CD4-positive, alpha-beta T cell (primary cell): ENCODE results near the gene IFNL2. TPM values are rescaled to one million over a fixed set of nuclear protein-coding genes. Genes with fewer than 3 reads are reported as not detected.

Experiments used
- ATAC-seq: fragments of 200-7000 bp; cut with Tn5 transposase; one replicate; pipeline ENCODE4 v1.10.0; 2022; ENCODE audit warnings: mild to moderate bottlenecking; ENCODE audit not compliant: poor library complexity
- CTCF ChIA-PET: fragments of 350-600 bp; sonication (Branson Sonifier 250); formaldehyde crosslinking; loops from one replicate; lab custom pipeline; 2021; ENCODE audit warnings: antibody characterized with exemption, inconsistent platforms; lab: Charles Lee
- POLR2A ChIA-PET: fragments of 350-600 bp; sonication (Branson Sonifier 250); formaldehyde crosslinking; loops from one replicate; lab custom pipeline; 2021; ENCODE audit warnings: antibody characterized with exemption, inconsistent platforms; lab: Charles Lee
- DNase-seq, 14 experiments: peaks; one replicate each; pipeline ENCODE4 v3.0.0-alpha.2; 2013 to 2020; ENCODE audit warnings: mixed read lengths in 2 of 14
- H3K27ac ChIP-seq, 2 donors: one replicate each; pipeline versions ENCODE4 v1.5.1 to v1.7.0; 2013; ENCODE audit warnings: low read length in 2 of 2, low read depth in 1 of 2, mild to moderate bottlenecking in 1 of 2
- H3K27me3 ChIP-seq, 2 experiments: 1 replicate in 1 of 2; 2 replicates in 1 of 2; pipeline versions ENCODE4 v1.6.1 to v1.7.0; 2013; ENCODE audit warnings: low read length in 2 of 2, control low read depth in 1 of 2, mild to moderate bottlenecking in 1 of 2, moderate library complexity in 1 of 2; ENCODE audit not compliant: insufficient read depth in 2 of 2, control insufficient read depth in 1 of 2
- H3K36me3 ChIP-seq: one replicate; pipeline ENCODE4 v1.6.1; 2013; ENCODE audit warnings: low read length, control low read depth; ENCODE audit not compliant: insufficient read depth
- H3K4me1 ChIP-seq: one replicate; pipeline ENCODE4 v1.6.1; 2013; ENCODE audit warnings: low read length, control low read depth; ENCODE audit not compliant: insufficient read depth
- H3K4me3 ChIP-seq: one replicate; pipeline ENCODE4 v1.5.1; 2013; ENCODE audit warnings: mild to moderate bottlenecking, low read length, moderate library complexity
- H3K9me3 ChIP-seq, 2 experiments: 1 replicate in 1 of 2; 2 replicates in 1 of 2; pipeline versions ENCODE4 v1.6.1 to v1.7.0; 2013; ENCODE audit warnings: low read length in 2 of 2, mild to moderate bottlenecking in 2 of 2, control low read depth in 1 of 2, moderate library complexity in 1 of 2; ENCODE audit not compliant: control insufficient read depth in 1 of 2, insufficient read depth in 1 of 2
- H3K27ac Mint-ChIP-seq: one replicate; pipeline ENCODE4 v1.8.0; 2020; ENCODE audit warnings: mixed read lengths
- H3K27me3 Mint-ChIP-seq: one replicate; pipeline ENCODE4 v1.8.0; 2021; ENCODE audit warnings: mixed read lengths
- H3K36me3 Mint-ChIP-seq: one replicate; pipeline ENCODE4 v1.8.0; 2021; ENCODE audit warnings: low read depth, mixed read lengths
- H3K4me1 Mint-ChIP-seq: one replicate; pipeline ENCODE4 v1.8.0; 2021; ENCODE audit warnings: low read depth, mixed read lengths
- H3K4me3 Mint-ChIP-seq: one replicate; pipeline ENCODE4 v1.8.0; 2020; ENCODE audit warnings: mild to moderate bottlenecking, mixed read lengths
- H3K9me3 Mint-ChIP-seq: one replicate; pipeline ENCODE4 v1.8.0; 2020; ENCODE audit warnings: mixed read lengths
- CTCF ChIP-seq: fragments of 200-600 bp; IDR thresholded peaks from one replicate; pipeline ENCODE4 v1.8.0; 2022; ENCODE audit warnings: antibody characterized with exemption, mild to moderate bottlenecking
- intact Hi-C, 2 experiments: fragments of 100-400 bp; cut with DNase I in 1 of 2; cut with micrococcal nuclease in 1 of 2; formaldehyde crosslinking; loops; one replicate each; pipeline versions ENCODE4 v1.15.1 to v1.9.0; 2023 to 2025; cut with DNase I, micrococcal nuclease
- total RNA-seq, 174 experiments: library from RNA in 2 of 174; stranded (reverse) in 2 of 174; gene quantifications; one replicate each; pipeline ENCODE4 v1.2.3 and lab custom pipeline; 2021 to 2026

The IFNL2 gene
- total RNA-seq, 2 experiments from 2014 or later, result not detected

GRCh38 chr19:39314016-39314728, 46.0 kb downstream of the IFNL2 start:
- Mint-ChIP-seq H3K27ac (no peak overlapping the region), H3K9me3 (no peaks in the 10 kb centered on the region), H3K4me3 (no peak overlapping the region), H3K36me3 (peaks cover 69% of the 10 kb centered on the region), H3K27me3 (no peaks in the 10 kb centered on the region), H3K4me1 (peaks cover 16% of the 10 kb centered on the region)
- intact Hi-C loops, result no loop called here
- Histone ChIP-seq H3K9me3 (no peaks in the 10 kb centered on the region), H3K4me1 (peaks cover 9% of the 10 kb centered on the region), H3K4me3 (no peak overlapping the region), H3K36me3 (peaks cover 35% of the 10 kb centered on the region), H3K27ac (no peak overlapping the region), H3K27me3 (no peaks in the 10 kb centered on the region)
- ATAC-seq (no peak), DNase-seq (no peak)
- ChIA-PET POLR2A (no interaction called here), CTCF (no interaction called here)
- no peak for TF ChIP-seq CTCF

GRCh38 chr19:39315933-39316332, 47.7 kb downstream of the IFNL2 start:
- intact Hi-C loops, result no loop called here

GRCh38 chr19:39316627-39317321, 48.6 kb downstream of the IFNL2 start:
- POLR2A ChIA-PET, result no interaction called here
- Histone ChIP-seq H3K27me3 (no peaks in the 10 kb centered on the region), H3K4me1 (peaks cover 18% of the 10 kb centered on the region), H3K36me3 (peaks cover 31% of the 10 kb centered on the region), H3K27ac (no peak overlapping the region), H3K9me3 (no peaks in the 10 kb centered on the region), H3K4me3 (no peak overlapping the region)
- Mint-ChIP-seq H3K4me1 (peaks cover 35% of the 10 kb centered on the region), H3K36me3 (peaks cover 45% of the 10 kb centered on the region), H3K9me3 (no peaks in the 10 kb centered on the region), H3K4me3 (no peak overlapping the region), H3K27me3 (no peaks in the 10 kb centered on the region), H3K27ac (no peak overlapping the region)
- peak; percentile 14 for TF ChIP-seq CTCF
- ATAC-seq (no peak), DNase-seq (no peak)
- intact Hi-C loops, result no loop called here
- CTCF ChIA-PET, result no interaction called here

More at GRCh38 chr19:39315933-39316332, 47.7 kb downstream of the IFNL2 start:
- DNase-seq (no peak), ATAC-seq (no peak)
- Histone ChIP-seq H3K4me3 (no peak overlapping the region), H3K27me3 (no peaks in the 10 kb centered on the region), H3K4me1 (peaks cover 17% of the 10 kb centered on the region), H3K36me3 (peaks cover 35% of the 10 kb centered on the region), H3K27ac (no peak overlapping the region), H3K9me3 (no peaks in the 10 kb centered on the region)
- peak overlapping the region; percentile 42 for H3K27ac Mint-ChIP-seq
- peaks cover 26% of the 10 kb centered on the region for H3K4me1 Mint-ChIP-seq
- H3K36me3 Mint-ChIP-seq, result peaks cover 53% of the 10 kb centered on the region
- no peak overlapping the region for H3K4me3 Mint-ChIP-seq
- no peaks in the 10 kb centered on the region for H3K27me3 Mint-ChIP-seq
- ChIA-PET CTCF (no interaction called here), POLR2A (no interaction called here)
- TF ChIP-seq CTCF, result no peak
- H3K9me3 Mint-ChIP-seq, result no peaks in the 10 kb centered on the region
